GM06990 (cell line): Measurements from ENCODE around the gene ZNF471.

Source experiments
- DNase-seq: peaks from one replicate; pipeline ENCODE4 v3.0.0-alpha.2; 2011; ENCODE audit not compliant: insufficient read length; ENCODE audit errors: extremely low read depth
- H3K27me3 ChIP-seq: replicated peaks from 2 replicates; pipeline ENCODE4 v1.6.0; 2011; ENCODE audit warnings: low read length; ENCODE audit not compliant: control insufficient read depth, insufficient read depth
- H3K36me3 ChIP-seq: 2 replicates; pipeline ENCODE4 v1.5.1; 2011; ENCODE audit warnings: low read length; ENCODE audit not compliant: control insufficient read depth, insufficient read depth
- H3K4me3 ChIP-seq: replicated peaks from 2 replicates; pipeline ENCODE4 v1.5.1; 2011; ENCODE audit warnings: low read depth, mild to moderate bottlenecking, control low read depth, low read length
- TF ChIP-seq, protein P1 (sequence below): IDR thresholded peaks from 2 replicates; pipeline ENCODE4 v1.5.1; 2011; ENCODE audit warnings: low read length, control low read depth, mild to moderate bottlenecking, inconsistent platforms; ENCODE audit not compliant: insufficient read depth, poor library complexity, severe bottlenecking

The ZNF471 gene

GRCh38 chr19:56491399-56491798, 16.3 kb upstream of the ZNF471 start:
- no peak overlapping the region for H3K4me3 ChIP-seq
- no peaks in the 10 kb centered on the region for H3K27me3 ChIP-seq
- H3K36me3 ChIP-seq, result no peaks in the 10 kb centered on the region
- TF ChIP-seq, protein P1, sequence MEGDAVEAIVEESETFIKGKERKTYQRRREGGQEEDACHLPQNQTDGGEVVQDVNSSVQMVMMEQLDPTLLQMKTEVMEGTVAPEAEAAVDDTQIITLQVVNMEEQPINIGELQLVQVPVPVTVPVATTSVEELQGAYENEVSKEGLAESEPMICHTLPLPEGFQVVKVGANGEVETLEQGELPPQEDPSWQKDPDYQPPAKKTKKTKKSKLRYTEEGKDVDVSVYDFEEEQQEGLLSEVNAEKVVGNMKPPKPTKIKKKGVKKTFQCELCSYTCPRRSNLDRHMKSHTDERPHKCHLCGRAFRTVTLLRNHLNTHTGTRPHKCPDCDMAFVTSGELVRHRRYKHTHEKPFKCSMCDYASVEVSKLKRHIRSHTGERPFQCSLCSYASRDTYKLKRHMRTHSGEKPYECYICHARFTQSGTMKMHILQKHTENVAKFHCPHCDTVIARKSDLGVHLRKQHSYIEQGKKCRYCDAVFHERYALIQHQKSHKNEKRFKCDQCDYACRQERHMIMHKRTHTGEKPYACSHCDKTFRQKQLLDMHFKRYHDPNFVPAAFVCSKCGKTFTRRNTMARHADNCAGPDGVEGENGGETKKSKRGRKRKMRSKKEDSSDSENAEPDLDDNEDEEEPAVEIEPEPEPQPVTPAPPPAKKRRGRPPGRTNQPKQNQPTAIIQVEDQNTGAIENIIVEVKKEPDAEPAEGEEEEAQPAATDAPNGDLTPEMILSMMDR, result no peak
- DNase-seq, result no peak

GRCh38 chr19:56504581-56504980, 3.1 kb upstream of the ZNF471 start:
- Histone ChIP-seq H3K4me3 (no peak overlapping the region), H3K27me3 (no peaks in the 10 kb centered on the region), H3K36me3 (no peaks in the 10 kb centered on the region)
- TF ChIP-seq, protein P1, result no peak
- DNase-seq, result no peak

DNA sequence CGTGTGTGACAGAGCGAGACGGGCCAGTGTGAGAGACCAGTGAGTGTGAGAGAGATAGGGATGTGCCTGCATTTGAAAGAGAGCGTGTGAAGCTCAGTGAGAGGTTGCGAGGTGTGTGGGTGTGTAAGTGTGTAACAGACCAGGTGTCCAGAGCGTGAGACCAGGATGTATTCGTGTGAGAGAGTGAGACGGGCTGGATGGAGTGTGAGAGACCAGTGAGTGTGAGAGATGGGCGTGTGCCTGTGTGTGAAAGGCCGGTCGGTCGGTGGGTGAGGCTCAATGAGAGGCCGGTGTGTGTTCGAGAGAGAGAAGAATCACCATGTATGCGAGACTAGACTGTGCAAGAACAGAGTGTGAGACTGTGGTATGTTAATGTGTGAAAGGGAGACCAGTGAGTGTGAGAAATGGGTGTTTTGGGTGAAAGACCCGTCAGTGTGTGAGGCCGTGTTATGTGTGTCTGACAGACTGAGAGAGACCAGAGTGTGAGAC, 679 bp downstream of the ZNF471 start:
- Histone ChIP-seq H3K4me3 (no peak overlapping the region), H3K27me3 (no peaks in the 10 kb centered on the region), H3K36me3 (no peaks in the 10 kb centered on the region)
- DNase-seq, result no peak
- TF ChIP-seq, protein P1, result no peak

DNA sequence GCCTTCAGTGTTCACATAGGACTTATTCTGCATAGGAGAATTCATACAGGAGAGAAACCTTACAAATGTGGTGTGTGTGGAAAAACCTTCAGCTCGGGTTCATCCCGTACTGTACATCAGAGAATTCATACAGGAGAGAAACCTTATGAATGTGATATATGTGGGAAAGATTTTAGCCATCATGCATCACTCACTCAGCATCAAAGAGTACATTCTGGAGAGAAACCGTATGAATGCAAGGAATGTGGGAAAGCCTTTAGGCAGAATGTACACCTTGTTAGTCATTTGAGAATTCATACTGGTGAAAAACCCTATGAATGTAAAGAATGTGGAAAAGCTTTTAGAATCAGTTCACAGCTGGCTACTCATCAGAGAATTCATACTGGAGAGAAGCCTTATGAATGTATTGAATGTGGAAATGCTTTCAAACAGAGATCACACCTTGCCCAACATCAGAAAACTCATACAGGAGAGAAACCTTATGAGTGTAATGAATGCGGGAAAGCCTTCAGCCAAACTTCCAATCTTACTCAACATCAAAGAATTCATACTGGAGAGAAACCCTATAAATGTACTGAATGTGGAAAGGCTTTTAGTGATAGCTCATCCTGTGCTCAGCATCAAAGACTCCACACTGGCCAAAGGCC, 17.7 kb downstream of the ZNF471 start:
- H3K36me3 ChIP-seq, result no peaks in the 10 kb centered on the region
- H3K27me3 ChIP-seq, result no peaks in the 10 kb centered on the region
- H3K4me3 ChIP-seq, result no peak overlapping the region
- DNase-seq, result no peak
- TF ChIP-seq, protein P1, result no peak

- Histone ChIP-seq H3K36me3 (no peaks in the 10 kb centered on the region), H3K4me3 (no peak overlapping the region), H3K27me3 (no peaks in the 10 kb centered on the region)
- TF ChIP-seq, protein P1, result no peak
- no peak for DNase-seq
These were observed 29.8 kb downstream of the ZNF471 start for GRCh38 chr19:56537442-56537841.
